ENCODE measurements around the gene NRCAM.

The NRCAM gene

DNA sequence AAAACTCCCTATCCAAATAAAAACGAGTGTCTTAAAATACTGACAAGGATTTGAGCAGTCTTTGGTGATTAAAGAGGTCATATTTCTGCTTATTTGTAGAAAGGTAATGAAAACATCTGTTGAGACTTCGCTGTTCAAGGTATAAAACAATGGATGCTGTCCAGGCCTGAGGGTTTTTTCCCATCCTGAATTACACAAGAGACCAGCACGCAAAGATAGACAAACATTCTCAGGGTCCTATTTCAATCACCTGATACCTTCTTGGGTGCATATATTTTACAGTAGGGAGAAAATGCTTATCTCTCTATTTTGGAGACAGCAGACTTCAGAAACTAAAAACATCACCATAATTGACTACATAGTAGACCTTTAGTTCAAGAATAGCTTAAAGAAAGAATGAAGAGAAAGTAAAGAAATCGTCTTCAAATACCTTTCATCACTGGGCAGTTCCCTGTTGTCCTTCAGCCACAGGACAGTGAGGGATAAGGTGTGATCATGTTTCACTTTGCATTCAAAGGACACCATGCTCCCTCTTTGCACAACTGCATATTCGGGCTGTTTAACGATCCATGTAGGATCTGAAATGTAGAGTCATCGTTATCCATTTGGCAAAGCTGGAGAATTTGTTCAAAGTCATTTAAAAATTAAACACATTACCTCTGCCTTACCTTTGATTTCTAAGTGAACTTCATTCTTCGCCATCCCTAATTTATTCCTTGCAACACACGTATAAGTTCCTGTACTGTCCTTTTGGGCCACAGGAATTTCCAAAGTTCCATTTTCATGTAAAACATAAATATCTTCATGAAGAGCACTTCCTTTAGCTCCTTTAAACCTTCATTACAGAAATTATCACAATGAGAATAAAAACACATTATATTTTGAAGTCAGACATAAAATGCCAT is 262.4 kb downstream of the NRCAM start:
- no peak for DNase-seq

DNA sequence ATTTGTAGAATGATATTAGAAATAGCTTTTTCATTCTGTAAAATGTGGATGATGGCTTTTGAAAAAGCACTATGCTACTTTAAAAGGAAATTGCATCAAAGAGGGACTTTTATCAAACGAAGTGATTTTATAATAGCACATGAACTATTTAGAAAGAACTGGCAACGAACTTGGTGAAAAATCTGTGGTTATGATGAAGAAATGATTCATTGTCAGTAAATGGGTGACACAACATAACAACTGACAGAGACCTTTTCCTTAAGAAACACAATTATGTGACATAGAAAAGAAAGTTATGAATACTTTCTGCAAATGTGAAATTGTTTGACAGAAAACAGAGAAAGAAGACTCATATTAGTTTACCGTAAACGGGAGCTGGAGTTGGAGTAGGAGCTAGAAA is 265.3 kb downstream of the NRCAM start:
- no peak for DNase-seq

DNA sequence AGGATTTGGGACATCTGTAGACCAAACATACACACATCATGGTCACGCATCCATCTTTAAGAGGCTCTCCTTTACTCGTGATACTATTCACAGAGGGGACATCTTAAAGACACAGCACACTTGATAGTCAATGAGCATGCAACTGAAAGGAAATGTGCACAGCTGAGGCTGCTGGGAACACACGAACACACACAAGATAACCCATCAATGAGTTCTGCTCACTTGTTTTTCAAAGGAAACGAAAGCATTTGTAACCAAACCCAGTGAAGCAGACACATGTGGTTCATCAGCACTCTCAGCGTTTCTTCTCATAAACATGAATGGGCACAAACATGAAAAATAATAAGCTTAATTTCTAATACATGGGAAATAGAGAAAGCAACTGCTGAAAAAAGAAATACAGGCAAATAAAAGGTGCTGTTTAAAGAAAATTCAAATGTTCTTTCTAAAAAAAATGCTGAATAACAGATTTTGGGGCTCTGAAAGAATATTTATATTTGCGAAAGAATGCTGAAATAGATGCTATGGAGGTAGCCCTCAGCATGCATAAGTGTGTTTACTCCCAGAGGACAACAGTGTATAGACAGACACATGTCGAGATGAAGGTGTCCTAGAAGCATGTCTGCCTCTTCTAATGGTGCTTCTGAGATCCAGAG is 266.4 kb downstream of the NRCAM start:
- no peak for DNase-seq

DNA sequence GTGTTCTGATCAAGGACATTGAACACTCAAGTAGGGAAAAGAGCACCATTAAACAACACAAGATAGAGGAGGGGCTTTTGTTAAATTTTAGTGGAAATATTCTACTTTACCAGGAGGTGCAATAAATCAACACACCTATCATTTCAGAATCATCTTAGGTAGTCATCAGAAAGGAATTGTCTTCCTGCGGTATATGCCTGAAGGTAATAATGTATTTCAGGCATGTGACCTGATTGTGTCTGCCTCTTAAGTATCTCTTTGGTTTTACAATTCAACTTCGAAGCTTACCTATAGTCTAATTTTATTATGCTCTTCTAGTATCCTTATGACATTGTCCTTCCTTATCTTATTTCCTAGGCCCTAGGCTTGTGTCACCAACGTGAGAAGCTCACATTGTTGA is 267.5 kb downstream of the NRCAM start:
- no peak for DNase-seq

DNA sequence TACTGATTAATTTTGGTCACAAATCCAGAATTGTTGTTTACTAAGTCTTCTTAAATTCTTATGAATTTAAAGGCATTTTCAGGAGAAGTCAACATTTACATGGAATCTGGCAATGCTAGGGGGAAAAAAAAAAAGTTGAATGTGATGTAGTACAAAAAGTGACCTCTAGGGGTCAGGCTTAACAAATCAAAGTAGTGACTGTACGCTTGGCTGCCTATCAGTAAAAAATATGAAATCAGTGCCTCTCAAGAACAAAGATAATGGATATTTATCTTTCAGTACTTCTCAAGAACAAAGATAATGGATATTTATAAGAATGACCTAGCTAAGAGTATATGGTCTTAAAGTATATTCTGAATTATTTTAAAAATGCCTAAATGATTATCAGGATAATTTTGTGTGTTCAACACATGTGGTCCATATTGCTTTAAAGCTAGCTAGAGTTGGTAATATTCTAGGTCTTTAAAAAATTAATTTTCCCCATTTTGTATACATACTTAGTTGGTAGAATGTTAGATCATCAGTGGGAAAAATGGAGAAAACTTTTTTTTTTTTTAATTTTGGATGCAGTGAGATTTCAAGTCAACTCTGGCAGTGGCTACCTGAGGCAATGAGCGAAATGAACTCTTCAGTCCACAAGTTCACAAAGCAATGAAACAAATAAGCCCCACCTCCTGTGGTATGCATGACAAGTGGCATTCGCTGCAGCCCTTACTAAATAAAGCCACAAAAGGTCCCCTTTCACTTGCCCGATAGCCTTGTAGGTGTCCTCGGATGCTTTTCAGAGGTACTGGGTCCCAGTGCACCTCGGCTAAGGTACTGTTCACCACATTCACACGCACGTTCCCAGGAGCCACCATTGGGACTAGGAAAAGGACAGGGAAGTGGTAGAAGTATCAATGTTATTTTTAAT is 274.9 kb downstream of the NRCAM start:
- DNase-seq, result peak; percentile 74

DNA sequence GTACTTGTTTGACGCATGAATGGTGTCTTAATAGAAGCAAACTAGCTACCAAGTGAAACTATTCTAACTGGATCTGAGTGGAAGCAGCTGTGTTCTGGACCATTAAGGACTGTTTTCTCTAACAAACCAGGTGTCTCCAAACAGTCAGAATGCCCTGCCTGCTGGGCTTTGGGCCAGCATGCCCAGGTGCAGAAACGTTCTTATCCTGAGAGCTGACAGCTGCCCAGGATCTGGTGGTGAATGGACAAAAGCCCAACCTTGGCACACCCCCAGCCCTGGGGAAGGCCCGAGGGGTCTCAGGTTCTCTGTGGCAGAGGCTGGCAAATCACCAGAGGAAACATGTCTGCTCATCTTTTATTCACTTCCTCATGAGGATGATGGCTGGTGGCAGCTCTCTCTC is 277.8 kb downstream of the NRCAM start:
- DNase-seq, result peak; percentile 99

DNA sequence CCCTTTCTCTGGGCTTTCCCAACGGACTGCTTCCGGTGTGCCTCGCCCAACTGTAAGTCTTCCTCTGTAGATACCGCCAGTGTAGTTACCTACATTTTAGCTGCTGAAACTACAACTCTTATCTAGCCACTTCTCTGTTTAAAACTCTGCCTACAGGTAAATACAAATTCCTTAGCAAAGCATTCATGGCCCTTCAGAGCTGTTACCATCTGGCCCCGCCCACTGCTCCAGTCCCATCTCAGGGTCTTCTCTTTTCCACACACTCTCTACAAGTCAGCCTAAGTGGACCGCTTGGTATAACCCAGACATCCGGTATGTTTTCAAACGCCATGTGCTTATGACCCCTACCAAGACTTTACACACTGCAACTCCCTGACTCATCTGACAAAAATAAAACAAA is 285.1 kb downstream of the NRCAM start:
- no peak for DNase-seq

DNA sequence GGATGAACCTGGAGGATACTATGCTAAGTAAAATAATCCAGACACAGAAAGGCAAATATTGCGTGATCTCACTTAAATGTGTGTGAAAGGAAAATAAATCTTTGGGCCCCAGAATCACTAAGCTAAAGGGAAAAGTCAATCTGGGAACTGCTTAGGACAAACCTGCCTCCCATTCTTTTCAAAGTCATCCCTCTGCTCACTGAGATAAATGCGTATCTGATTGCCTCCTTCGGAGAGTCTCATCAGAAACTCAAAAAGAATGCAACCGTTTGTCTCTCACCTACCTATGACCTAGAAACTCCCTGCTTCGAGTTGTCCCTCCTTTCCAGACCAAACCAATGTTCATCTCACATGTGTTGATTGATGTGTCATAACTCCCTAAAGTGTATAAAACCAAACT is 286.0 kb downstream of the NRCAM start:
- DNase-seq, result no peak

DNA sequence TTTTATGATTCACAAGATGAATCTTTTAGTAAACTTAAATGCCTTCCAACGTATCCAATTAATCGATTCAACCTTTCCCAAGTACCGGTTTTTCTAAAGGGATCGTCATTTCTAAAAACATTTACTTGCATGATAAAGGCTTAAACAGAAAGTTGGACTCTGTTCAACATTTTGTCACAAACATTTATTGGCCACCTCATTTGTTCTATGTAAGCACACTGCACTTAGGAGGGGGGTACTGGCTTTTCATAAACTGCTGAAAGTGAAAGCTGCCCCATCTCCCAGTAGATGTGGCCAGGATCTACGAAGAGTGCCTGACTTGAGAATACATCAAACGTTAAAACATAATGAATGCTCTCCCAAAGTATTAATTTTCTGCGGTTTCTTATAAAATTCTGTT is 288.8 kb downstream of the NRCAM start:
- DNase-seq, result peak; percentile 92

DNA sequence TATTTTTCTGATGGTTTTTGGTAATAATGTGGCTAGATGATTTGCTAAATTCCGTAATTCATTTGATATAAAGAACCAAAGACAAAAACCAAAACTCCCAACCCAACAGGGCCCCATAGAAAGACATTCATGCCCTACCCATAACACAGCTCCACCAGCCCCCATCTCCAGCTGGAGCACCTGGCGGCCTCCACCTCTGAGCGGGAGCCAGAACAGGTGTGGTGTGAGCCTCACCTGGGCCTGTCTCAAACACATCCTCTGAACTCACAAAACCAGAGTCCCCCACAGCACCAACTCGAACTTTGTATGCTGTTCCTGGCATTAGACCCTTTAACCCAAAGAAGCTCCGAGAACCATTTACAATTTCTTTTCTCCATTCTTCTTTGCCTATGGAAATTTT is 289.5 kb downstream of the NRCAM start:
- DNase-seq, result peak; percentile 75

DNA sequence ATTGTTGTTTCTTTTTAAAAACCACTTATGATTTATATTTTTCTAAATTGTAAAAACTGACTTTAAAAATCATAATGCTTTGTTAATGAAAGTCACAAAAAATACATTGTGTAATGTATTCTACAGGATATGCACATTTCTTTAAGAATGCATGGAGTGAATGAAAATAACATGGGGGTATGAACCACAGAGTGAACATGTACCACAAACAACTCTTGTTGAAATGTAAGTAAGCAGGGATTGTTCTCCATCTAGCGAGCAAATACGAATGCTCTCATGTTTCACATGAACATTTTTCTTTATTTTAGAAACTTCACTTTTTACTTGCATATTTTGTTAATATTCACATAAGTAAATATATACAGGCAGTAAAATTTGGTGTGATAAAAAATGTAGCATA is 290.5 kb downstream of the NRCAM start:
- DNase-seq, result no peak

DNA sequence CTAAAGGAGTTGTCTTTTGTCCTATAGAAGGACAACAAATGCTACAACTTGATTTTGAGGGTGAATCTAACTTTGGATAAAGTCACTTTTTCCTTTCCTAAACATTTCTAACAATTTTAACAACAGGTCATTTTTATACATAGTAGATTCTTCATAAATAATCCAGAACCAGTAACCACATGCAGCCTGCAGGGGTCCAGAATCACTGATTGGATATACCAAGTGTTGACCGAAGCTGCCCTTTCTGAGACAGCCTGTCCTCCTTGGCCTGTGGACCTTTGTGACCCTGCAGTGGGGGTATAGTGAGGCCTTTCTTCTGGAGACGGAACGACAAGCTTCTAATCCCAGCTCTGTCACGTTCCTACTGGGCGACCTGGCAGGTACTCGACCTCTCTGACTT is 291.3 kb downstream of the NRCAM start:
- DNase-seq, result no peak

DNA sequence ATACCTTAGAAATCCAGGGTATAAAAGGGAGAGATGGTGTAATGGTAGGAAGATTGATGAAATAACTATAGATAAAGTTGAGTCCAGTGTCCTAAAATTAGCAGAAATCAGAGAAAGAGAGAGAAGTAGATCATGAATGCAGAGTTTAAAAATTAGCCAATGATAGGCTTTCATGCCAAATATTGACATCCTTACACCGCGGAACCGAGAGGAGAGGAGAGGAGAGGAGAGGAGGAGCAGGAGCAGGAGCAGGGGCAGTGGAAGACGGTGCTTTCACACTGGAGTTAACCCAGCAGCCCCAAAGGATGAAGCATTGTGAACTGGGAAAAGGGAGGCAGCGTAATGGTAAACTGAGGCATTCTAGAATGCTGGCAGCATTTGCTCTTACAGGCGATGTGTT is 291.9 kb downstream of the NRCAM start:
- no peak for DNase-seq

DNA sequence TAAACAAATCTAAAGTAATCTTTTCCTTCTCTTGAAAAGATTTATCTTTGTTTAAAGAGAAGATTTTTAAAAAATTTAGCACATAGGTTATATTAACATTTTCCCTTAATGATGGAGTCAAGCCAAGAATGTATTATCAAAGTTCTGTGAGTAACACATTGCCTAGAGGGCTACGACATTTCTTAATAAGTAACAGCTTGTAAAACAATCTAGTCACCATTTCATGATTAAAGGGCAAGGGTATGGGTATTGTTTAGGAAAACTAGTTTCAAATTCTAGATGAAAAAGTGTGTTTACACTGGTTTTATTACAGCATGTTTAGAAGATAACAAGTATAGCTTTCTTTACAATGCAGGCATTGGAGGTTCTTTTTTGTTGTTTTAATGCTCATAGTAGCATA is 297.5 kb downstream of the NRCAM start:
- DNase-seq, result no peak

DNA sequence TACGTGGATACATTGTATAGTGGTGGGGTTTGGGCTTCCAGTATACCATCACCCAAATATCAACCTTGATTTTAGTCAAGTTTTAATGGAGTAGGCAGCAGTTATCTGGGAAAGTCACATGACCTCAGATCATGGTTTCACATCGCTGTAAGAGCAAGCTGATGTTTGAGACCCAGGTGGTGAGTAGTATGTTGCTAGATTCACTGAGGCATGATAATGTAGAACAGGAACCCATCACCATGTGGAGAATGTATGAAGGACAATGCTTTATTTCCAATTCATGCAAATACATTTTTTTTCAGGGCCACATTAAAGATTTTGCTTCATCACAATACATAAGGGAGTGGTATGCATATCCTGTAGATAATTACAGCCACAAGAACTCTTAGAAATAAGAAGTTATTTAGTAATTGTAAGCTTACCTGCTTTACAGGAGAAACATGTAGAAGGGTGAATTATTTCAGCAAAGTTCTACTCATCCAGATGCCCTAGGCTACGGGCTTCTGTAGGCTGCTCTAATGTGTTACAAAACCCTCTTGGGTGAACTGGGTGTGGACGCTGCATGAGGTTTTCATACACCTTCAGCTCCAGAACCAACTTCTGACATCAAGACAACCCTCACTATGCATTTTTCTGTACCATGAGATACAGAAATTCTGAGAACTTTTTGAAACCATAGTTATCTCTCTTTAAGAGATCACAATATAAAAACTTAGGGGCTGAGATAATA is 298.5 kb downstream of the NRCAM start:
- DNase-seq, result no peak

DNA sequence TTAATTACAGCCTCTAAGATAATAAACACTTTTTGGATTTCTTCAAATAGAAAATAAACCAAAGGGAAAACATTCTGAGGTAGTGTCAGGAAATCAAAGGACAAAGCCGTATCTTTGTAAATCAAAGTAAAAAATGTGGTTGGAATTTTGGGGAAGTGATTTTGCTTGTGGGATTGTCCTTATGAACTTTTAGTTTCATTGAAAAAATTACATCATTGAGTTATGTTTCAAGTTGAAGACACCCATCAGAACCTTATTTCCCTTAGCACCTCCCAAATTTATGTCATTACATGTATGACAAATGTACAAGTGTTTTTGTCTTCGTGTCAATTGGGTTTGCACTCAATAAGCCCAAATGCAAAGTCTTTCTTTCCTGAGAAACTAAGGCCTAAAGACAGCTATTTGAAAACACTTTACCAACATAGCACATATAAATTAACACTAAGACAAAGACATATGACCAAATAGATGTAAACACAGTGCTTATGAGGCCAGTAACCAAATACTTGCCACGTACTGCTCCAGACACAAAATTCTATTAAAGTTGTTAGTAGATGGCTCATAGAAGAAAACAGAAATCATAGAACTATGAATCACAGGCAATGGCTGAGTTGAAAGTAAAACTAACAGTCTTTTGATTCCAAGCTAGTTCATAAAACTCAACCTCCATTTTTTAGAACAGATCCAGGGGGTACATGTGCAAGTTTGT is 299.2 kb downstream of the NRCAM start:
- no peak for DNase-seq

DNA sequence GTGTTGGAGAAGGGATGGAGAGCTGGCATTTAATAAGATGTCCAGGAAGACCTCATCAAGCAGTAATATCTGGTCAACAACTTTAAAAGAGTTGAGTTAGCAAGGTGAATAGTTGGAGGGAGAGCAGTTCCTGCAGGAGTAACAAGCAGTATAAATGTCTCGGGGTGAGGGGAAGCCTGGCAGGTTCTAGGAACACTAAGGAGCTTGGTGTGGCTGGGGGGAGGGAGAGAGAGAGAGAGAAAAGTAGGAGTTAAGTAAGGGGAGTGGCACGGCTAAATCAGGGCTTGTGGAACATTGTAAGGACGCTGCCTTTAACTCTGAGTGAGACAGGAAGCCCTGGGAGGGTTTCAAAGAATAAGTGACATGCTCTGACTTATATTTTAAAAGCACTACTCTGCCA is 304.0 kb downstream of the NRCAM start:
- DNase-seq, result no peak

DNA sequence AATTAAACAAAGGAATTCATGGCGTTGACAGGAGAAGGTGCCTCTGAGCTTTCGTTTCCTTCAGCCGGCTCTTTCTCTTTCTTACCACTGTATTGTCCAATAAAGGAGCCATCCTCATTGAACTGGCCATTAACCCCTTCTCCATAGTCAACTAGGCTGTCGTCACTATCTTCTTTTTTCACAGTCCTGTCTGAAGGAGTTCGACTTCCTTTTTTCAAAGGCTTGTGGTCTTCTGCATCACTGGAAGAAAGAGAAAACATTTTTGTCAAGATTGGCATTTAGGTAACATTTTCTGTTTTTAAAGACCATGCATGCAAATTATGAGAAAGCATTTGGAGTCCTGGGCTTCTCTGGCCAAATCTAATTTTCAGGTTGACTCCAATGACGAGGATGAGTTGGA is 306.3 kb downstream of the NRCAM start:
- DNase-seq, result no peak

DNA sequence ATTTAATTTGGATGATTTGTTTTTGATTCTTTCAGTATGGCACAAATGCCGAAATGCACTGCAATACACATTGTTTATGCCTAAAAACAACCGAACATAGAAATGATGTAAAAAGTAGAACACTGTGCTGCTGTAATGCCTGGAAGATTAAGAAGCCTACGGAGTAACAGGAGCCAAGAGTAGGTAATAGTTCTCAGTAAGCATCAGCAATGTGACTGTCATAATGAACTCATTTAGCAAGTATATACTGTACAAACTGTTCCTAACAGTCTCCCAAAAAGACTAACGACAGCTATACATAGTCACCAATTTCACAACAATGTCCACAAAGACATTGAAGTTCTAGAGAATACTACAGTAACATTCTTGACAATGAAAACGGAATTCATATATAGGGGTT is 307.1 kb downstream of the NRCAM start:
- DNase-seq, result no peak

DNA sequence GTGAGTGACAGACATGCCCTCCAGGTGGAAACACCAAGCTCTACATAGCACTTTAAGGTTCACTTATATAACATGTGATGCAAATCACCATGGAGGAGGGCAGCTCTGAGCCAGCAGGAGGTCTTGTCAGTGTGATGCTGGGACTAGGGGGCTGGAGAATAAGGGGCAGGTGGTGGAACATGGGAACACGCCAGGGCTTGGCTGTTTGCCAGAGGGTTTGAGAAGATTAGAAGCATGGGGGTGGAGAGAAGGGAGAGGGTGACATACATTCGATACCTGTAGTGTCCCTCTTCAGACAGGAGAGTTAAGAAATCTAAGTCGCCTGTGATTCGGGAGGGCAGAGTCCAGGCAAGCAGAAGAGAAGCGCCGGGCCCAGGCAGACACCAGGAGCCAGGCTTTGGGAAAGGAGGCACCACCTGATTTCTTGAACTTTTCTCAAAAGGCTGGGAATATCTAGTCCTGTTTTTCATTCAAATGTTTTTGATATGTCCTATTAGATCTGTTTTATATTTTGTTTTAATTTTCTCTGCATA is 309.1 kb downstream of the NRCAM start:
- DNase-seq, result peak; percentile 96

DNA sequence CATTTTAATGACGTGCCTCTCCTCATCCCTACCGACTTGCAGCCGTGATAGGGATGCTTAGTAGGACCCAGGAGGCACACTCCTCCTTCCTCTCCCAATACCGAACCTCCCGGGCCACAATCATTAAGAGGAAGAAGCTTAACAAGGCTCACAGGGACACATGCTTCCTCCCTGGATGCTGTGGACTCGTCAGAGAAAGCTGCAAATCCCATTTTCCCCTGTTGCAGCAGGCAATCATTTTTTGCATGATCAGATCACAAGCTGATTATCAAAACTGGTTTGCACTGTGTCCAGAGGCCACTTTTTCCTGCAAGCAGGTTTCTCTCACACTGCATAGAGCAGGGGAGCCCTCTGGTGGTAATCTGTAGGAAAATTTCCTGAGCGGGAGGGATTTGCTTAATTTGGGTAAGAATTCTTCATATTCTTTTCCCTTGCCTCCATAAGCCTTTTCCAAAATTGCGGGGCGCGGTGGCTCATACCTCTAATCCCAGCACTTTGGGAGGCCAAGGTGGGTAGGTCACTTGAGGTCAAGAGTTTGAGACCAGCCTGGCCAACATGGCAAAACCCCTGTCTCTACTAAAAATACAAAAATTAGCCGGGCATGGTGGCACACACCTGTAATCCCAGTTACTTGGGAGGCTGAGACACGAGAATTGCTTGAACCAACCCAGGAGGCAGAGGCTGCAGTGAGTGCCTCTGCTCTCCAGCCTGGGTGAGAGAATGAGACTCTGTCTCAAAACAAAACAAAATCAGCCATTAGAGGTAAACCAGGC is 310.0 kb downstream of the NRCAM start:
- peak; percentile 46 for DNase-seq

Measured in NCI-H1105 treated with DMSO at 0.1 percent for 48 hours (cell line).